ENCODE measurements around the gene WDR27.
A peak's percentile ranks its signal among the peaks of the same experiment; 100 is the strongest.

WDR27 gene

DNA sequence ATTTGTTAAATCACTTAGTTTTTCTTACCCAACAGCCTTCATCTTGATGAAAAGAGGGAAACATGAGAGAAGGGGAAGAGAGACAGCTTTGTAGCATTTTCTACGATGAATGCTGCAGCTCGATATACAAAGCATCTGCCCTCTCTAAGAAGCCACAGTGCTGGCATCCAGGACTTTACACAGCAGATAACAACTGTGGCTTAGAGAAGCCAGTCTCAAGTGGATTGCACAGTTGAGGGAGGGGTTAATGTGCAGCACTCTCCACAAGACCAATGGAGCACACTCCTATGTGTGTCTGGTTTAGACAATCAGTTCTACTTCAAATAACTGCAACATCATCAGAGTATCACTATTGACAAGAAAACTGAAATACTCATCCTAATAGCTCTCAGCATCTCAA is 5.9 kb upstream of the WDR27 start:
- DNase-seq = no peak

DNA sequence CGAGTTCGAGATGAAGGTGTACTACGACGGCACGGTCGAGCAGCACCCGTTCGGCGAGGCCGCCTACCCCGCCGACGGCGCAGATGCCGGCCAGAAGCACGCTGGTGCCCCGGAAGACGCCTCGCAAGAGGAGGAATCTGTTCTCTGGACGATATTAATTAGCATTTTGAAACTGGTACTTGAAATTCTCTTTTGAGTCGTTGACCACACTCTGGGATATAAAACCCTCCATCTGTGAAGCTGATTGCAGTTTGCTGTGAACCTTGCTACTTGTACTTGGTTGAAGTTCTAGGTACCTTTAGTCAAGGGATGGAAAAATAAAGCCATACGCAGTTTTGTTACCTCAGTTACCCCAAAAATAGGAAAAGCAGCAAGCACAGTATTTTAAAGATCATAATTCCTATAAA is 1.0 kb upstream of the WDR27 start:
- no peak for DNase-seq

DNA sequence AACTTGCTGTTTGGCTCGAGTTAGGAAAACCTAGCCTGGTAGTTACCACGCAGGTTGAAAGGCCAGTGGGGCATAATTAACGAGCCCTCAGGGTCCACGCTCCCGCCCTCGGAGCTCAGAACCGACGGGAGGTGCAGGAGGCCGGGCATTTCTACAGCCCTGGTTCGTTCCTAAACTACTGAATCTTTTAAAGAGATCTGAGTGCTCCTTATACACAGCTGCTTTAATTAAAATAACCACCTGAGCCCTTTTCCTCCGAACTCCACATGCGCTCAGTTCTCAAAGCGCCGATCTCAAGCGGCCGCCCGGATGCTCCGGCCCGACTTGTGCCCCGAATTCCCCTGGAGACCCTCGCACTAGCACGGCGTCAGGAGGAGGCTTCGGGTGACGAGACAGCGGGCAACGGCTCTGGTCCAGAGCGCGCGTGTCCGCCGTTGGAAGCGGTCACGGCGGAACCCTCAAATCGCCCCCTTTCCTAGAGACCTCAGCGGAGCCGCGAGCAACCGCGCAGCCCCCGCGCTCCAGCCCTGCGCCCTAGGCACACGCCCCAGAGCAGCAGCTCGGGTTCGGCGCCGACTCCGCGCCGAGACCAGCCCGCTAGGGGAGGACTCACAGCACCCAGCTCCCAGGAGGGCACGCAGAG is 397 bp downstream of the WDR27 start:
- DNase-seq = no peak

DNA sequence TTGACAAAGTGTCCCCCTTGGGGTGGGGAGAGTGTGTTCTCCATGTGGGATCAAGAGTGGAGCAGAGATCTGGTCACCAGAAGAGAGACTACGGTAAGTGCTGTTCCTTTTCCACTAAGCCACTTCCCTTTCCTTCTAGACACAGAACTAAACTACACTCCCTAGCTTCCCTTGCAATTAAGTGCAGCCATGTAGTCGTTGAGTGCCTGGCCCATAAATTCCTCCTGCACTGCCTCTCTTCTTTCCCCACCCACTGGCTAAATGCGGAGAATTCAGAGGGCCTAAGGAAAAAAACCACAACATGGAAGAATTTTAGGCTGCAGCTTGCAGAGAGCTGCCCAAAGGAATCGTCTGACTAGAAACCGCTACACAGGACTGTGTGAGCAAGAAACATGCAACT is 1.5 kb downstream of the WDR27 start:
- no peak for DNase-seq

DNA sequence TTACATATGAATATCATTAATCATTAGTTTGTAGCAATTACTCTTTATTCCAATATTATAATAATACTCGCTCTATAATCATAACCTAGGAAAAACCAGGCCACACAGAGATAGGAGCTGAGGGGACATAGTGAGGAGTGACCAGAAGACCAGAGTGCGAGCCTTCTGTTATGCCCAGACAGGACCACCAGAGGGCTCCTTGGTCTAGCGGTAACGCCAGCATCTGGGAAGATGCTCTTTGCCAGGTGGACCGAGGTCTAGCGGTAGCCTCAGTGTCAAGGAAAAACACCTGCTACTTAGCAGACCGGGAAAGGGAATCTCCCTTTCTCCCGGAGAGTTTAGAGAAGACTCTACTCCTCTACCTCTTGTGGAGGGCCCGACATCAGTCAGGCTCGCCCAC is 4.7 kb downstream of the WDR27 start:
- peak; percentile 32 for DNase-seq

DNA sequence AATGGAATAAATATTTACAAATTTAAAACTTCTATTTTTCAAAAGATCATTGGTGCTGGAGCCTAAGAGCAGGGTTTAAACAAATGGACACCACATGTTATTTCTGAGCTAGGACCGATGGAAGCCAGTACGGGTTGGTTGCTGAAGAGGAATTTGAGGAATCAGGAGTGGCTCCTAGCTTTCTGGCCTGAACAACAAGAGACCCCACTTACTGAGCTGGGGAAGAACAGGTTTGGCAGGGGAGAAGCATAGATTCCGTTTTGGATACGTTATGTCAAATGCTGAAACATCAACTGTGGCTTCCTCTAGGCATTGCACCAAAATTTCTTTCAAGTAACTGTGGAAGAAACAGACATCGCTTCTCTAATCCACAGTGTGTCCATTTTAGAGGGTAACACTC is 6.7 kb downstream of the WDR27 start:
- DNase-seq = no peak

GRCh38 chr6:169692516-169692915 is 9.3 kb downstream of the WDR27 start:
- DNase-seq = no peak

DNA sequence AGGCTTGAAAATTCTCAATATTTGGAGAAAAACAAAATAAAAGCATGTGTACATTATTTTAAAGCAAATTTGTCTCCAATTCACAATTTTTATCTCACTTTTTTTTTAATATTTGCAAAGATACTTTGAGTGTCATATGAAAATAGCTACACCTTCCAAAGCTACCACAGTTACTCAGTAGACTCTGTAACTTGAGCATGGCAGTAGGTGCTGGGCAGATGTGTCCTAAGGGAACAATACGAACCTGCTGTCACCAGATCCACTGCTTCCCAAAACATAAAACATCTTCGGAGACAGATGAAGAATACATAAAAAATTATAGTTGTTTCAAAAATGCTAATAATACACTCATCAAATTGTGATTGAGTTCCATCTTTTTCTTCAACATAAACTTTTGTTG is 10.6 kb downstream of the WDR27 start:
- no peak for DNase-seq

DNA sequence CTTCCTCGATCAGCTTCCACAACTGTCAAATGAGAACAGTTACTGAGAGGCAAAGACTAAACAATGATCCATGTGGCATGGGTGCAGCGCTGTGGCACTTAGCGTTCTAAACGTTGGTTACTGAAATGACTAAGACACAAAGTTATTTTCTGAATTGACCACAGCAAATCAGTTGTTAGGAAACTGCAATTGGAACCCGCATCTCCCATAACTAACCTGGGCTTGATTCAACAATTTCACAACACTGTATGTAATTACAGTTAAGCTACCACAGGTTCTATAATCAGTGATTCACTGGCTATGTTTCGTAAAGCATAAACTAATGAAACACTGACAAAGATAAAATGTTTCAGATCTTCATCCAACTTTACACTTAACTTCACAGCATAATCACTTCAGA is 12.5 kb downstream of the WDR27 start:
- no peak for DNase-seq

DNA sequence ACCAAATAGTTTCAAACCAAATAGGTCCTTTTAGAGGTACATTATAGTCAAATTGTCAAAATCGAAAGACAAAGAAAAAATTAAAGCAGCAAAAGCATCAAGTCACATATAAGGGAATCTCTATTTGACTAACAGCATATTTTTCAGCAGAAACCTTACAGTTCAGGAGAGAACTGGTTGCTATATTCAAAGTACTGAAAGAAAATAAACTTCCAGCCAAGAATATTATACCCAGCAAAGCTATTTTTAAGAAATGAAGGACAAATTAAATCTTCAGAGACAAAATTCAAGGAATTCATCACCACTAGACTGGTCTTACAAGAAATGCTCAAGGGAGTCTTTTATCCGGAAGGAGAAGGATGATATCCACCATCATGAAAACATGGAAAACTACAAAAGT is 16.0 kb downstream of the WDR27 start:
- no peak for DNase-seq

GRCh38 chr6:169684056-169684455 is 17.8 kb downstream of the WDR27 start:
- DNase-seq = no peak

- no peak for DNase-seq
These were observed 23.5 kb downstream of the WDR27 start for GRCh38 chr6:169678342-169678741.

- no peak for DNase-seq
These were observed 24.7 kb downstream of the WDR27 start for GRCh38 chr6:169677096-169677495.

DNA sequence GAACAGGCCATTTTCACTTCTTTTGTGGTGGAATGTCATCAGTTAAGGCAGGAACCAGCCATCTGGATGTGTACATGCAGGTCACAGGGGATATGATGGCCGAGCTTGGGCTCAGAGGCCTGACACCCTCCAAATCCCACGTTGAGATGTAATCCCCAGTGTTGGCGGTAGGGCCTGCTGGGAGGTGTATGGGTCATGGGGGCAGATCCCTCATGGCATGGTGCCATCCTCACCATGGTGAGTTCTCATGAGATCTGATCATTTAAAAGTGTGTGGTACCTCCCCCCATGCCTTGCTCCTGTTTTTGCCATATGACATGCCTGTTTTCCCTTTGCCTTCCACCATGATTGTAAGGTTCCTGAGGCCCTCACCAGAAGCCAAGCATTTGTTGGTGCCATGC is 26.8 kb downstream of the WDR27 start:
- DNase-seq = no peak

GRCh38 chr6:169671563-169671962 is 30.3 kb downstream of the WDR27 start:
- no peak for DNase-seq

GRCh38 chr6:169669889-169670288 is 31.9 kb downstream of the WDR27 start:
- DNase-seq = no peak

GRCh38 chr6:169669147-169669546 is 32.7 kb downstream of the WDR27 start:
- DNase-seq = no peak

- DNase-seq = no peak
These were observed 33.5 kb downstream of the WDR27 start for GRCh38 chr6:169668203-169668847.

DNA sequence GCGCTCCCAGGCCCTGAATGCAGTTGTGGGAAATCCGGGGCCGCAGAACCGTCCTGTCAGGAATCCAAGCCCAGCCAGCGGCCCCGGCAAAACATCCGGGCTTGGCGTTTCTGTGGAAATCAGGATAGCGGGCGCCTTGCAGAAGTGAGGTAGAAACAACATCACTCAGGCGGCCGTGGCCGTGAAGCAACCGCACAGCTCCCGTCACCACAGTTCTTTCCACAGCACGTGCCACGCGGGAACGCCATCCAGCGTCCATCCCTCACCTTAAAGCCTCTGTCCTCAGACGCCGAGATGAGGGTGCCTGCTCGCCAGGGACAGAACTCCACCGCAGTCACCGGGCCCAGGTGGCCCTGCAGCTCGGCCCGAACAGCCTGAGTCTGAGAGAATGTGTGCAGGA is 34.1 kb downstream of the WDR27 start:
- no peak for DNase-seq

DNA sequence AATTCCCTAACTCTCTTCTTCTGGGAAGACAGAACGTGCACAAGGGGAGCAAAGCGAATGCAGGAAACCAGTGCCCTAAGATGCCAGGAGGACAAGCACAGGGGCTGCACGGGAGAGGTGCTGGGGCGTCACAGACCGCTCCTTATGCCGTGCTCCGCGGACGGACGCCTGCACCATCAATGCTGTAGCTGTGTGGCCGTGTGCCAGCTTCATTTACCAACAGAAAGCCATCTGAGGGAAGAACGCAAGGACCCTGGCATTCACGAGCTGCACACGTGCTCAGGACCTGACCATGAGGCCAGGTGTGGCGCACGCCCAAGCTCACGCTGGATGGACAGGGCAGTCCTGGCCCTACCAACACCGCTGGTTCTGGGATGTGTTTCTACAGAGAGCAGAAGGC is 35.4 kb downstream of the WDR27 start:
- DNase-seq = no peak

GRCh38 chr6:169665289-169665688 is 36.5 kb downstream of the WDR27 start:
- no peak for DNase-seq

- no peak for DNase-seq
These were observed 37.6 kb downstream of the WDR27 start for GRCh38 chr6:169664227-169664626.

- DNase-seq = no peak
These were observed 38.4 kb downstream of the WDR27 start for GRCh38 chr6:169663468-169663867.

DNA sequence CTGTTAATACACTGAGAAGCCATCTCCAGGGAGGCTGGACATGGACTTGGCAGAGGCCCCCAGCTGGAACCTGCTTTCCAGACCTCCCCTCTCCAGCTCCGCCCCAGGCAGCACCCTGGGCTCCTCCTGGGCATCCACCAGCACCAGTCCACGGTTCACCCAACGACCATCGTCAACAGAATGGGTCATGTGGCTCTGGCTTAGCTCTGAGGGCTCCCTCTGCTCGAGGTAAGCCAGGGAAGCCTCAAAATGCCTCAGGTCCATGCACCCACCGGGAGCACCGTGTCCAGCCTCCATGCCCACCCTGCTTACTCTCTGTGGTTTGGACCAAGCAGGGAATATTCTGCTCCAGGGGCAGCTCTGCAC is 40.5 kb downstream of the WDR27 start:
- no peak for DNase-seq

- DNase-seq = no peak
These were observed 41.0 kb downstream of the WDR27 start for GRCh38 chr6:169660751-169661390.
